Measurements from ENCODE around the gene GBX2.

DNA sequence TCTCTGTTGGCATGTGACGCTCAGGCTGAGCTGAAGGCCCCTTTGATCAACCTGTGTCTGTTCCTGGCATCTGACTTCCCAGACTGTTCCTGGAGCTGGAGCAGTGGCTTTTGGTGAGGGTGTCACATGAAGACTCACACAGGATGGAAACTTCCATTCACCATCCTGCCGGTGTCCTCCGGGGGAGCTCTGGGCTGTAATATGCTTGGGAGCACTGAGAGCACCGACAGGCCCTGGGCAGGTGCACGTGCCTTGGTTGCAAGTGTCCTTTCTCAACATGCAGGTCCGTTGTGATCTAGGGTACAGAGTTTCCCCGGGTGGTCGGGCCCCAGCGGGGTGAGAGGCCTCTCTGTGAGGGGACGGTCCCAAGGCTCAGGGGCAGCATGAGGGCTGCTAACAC lies 24.8 kb upstream of the GBX2 start:
- TF ChIP-seq, protein P1, sequence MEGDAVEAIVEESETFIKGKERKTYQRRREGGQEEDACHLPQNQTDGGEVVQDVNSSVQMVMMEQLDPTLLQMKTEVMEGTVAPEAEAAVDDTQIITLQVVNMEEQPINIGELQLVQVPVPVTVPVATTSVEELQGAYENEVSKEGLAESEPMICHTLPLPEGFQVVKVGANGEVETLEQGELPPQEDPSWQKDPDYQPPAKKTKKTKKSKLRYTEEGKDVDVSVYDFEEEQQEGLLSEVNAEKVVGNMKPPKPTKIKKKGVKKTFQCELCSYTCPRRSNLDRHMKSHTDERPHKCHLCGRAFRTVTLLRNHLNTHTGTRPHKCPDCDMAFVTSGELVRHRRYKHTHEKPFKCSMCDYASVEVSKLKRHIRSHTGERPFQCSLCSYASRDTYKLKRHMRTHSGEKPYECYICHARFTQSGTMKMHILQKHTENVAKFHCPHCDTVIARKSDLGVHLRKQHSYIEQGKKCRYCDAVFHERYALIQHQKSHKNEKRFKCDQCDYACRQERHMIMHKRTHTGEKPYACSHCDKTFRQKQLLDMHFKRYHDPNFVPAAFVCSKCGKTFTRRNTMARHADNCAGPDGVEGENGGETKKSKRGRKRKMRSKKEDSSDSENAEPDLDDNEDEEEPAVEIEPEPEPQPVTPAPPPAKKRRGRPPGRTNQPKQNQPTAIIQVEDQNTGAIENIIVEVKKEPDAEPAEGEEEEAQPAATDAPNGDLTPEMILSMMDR (IDR thresholded peaks at IDR 0.05): no peak
- no peak for TF ChIP-seq POLR2A (IDR thresholded peaks at IDR 0.05)

All from gastroesophageal sphincter (tissue), 3 donors.